SK-N-MC (cell line): Measurements from ENCODE around the gene COL6A3.

ENCODE experiments used
- DNase-seq: peaks from one replicate; pipeline ENCODE4 v3.0.0-alpha.2; 2011; ENCODE audit warnings: low read depth, low spot score
- H3K27ac ChIP-seq: fragments of 200-600 bp; sonication (generic); 2 replicates; pipeline ENCODE4 v1.5.1; 2016; ENCODE audit warnings: mixed run types
- H3K36me3 ChIP-seq: fragments of 200-600 bp; sonication (generic); 2 replicates; pipeline ENCODE4 v1.6.1; 2017; ENCODE audit warnings: antibody characterized with exemption, low read length, mixed read lengths; ENCODE audit not compliant: insufficient read depth
- H3K4me3 ChIP-seq: fragments of 200-600 bp; sonication (generic); 2 replicates; pipeline ENCODE4 v1.5.1; 2016
- H3K9ac ChIP-seq: fragments of 200-600 bp; sonication (generic); 2 replicates; pipeline ENCODE4 v1.8.0; 2017; ENCODE audit warnings: mixed run types, mixed read lengths; ENCODE audit not compliant: insufficient read length
- H3K9me3 ChIP-seq: fragments of 200-600 bp; sonication (generic); 2 replicates; pipeline ENCODE4 v1.6.1; 2017; ENCODE audit warnings: low read depth, mild to moderate bottlenecking, antibody characterized with exemption, low read length, moderate library complexity, mixed read lengths
- EZH2 ChIP-seq: fragments of 200-600 bp; sonication (generic); IDR thresholded peaks from one replicate; pipeline ENCODE4 v1.6.1; 2017; ENCODE audit warnings: antibody characterized with exemption
- FOXP2 ChIP-seq: optimal IDR thresholded peaks from 2 replicates; pipeline ENCODE3; 2011; ENCODE audit warnings: mild to moderate bottlenecking, moderate library complexity; ENCODE audit not compliant: insufficient read depth; ENCODE audit errors: extremely low read length, control extremely low read depth
- POLR2AphosphoS5 ChIP-seq: IDR thresholded peaks from 2 replicates; pipeline ENCODE4 v1.6.1; 2012; ENCODE audit warnings: mild to moderate bottlenecking, low read depth, low read length, borderline replicate concordance

The COL6A3 gene

DNA sequence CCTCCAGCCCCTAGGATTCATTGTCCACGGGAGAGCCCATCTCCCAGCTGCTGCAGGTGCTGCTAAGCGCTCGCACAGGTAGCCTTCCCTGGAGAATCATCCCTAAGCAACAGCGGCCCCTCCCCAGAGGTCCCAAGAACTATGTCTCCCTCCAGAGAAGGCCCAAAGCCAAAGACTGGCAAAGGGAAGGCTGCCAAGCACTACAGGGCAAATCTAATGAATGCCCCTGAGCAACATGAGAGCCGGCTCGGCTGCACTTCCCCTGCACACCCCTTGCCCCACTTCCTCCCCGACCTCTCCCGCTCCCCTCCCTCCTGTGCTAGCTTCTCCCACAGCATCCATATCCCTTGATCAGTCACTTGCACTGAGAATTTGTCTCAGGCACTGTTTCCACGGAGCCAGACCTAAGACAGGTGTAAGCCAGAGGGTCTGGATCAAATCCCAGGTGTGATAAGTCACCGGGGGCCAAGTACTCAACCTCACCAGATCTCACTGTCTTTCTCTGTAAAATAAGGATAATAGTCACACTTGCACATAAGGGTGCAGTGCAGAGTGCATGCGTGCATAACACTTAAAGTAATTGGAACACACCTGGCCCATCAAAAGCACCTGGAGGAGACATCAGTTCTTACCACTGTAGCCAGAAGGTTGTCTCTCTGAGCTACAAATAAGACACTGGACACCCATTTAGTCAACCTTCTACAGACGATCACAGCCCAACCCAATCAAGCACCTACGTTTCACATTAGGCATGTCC lies 20.1 kb upstream of the COL6A3 start:
- Histone ChIP-seq H3K9ac (no peak overlapping the region), H3K27ac (no peak overlapping the region)

DNA sequence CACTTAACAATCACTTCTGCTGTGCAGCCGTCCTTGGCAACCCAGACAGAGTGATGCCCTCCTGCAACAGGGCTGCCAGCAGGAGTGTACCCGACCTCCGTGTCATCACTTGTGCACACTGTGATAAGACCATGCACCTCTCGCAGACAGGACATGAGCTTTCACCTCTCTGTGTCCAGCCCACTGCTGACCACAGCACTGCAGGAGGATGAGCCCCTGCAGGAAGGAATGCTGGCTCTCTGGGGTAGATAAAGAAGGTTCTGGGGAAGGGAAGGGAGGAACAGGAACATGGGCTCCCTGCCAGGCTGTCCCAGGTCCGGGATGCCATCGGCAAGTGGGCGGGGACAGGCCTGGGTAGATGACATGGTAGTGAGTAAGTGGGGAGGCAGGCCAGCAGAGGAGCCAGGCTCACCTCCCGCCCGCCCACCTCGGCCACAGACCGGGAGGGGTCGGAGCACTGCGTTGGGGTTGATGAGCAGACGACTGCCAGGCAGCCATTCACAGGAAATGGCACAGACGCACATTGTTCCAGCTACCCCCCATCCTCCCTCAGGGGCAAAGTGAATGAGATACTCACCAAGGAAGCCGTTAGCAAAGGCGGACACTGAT lies 18.6 kb upstream of the COL6A3 start:
- Histone ChIP-seq H3K27ac (no peak overlapping the region), H3K9ac (no peak overlapping the region), H3K36me3 (no peaks in the 10 kb centered on the region), H3K4me3 (no peak overlapping the region), H3K9me3 (no peaks in the 10 kb centered on the region)
- DNase-seq, result no peak
- no peak for TF ChIP-seq POLR2AphosphoS5
- TF ChIP-seq FOXP2, result no peak
- no peak for TF ChIP-seq EZH2

More for the DNA sequence above, 20.1 kb upstream of the COL6A3 start:
- Histone ChIP-seq H3K4me3 (no peak overlapping the region), H3K36me3 (no peaks in the 10 kb centered on the region), H3K9me3 (no peaks in the 10 kb centered on the region)
- TF ChIP-seq FOXP2, result no peak
- TF ChIP-seq POLR2AphosphoS5, result no peak
- TF ChIP-seq EZH2, result no peak
- no peak for DNase-seq

DNA sequence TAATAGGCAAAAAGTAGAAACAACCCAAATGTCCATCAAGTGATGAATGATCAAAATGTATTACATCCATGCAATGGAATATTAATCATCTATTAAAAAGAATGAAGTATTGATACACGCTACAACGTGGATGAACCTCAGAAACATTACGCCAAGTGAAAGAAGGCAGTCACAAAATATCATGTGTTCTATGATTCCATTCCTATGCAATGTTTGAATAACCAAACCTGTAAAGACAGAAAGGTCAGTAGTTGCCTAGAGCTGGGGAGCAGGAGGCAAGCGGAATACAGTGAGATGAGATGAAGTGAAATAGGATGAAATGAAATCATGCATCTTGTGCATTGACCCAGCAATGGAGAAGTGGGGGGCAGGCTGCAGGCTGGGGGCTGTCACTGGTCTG lies 17.9 kb upstream of the COL6A3 start:
- no peak overlapping the region for H3K9ac ChIP-seq
- no peak for TF ChIP-seq POLR2AphosphoS5
- TF ChIP-seq FOXP2, result no peak
- TF ChIP-seq EZH2, result no peak
- H3K27ac ChIP-seq, result no peak overlapping the region
- DNase-seq, result no peak
- no peaks in the 10 kb centered on the region for H3K9me3 ChIP-seq
- no peak overlapping the region for H3K4me3 ChIP-seq
- H3K36me3 ChIP-seq, result no peaks in the 10 kb centered on the region

- no peak overlapping the region for H3K9ac ChIP-seq
- no peak overlapping the region for H3K4me3 ChIP-seq
- no peak for TF ChIP-seq FOXP2
- TF ChIP-seq EZH2, result no peak
- TF ChIP-seq POLR2AphosphoS5, result no peak
- DNase-seq, result no peak
- no peaks in the 10 kb centered on the region for H3K9me3 ChIP-seq
- H3K36me3 ChIP-seq, result no peaks in the 10 kb centered on the region
- no peak overlapping the region for H3K27ac ChIP-seq
Measured at GRCh38 chr2:237431372-237431771, 17.4 kb upstream of the COL6A3 start.

- no peak overlapping the region for H3K9ac ChIP-seq
- TF ChIP-seq EZH2 (no peak), POLR2AphosphoS5 (no peak), FOXP2 (no peak)
- H3K27ac ChIP-seq, result no peak overlapping the region
Measured at GRCh38 chr2:237430861-237431260, 16.9 kb upstream of the COL6A3 start.

GRCh38 chr2:237429753-237430152 lies 15.8 kb upstream of the COL6A3 start:
- H3K9ac ChIP-seq, result no peak overlapping the region
- no peaks in the 10 kb centered on the region for H3K36me3 ChIP-seq
- no peak overlapping the region for H3K27ac ChIP-seq
- TF ChIP-seq POLR2AphosphoS5 (no peak), FOXP2 (no peak), EZH2 (no peak)
- no peak overlapping the region for H3K4me3 ChIP-seq
- no peaks in the 10 kb centered on the region for H3K9me3 ChIP-seq
- DNase-seq, result no peak

More at GRCh38 chr2:237430861-237431260, 16.9 kb upstream of the COL6A3 start:
- DNase-seq, result no peak
- Histone ChIP-seq H3K4me3 (no peak overlapping the region), H3K36me3 (no peaks in the 10 kb centered on the region), H3K9me3 (no peaks in the 10 kb centered on the region)

DNA sequence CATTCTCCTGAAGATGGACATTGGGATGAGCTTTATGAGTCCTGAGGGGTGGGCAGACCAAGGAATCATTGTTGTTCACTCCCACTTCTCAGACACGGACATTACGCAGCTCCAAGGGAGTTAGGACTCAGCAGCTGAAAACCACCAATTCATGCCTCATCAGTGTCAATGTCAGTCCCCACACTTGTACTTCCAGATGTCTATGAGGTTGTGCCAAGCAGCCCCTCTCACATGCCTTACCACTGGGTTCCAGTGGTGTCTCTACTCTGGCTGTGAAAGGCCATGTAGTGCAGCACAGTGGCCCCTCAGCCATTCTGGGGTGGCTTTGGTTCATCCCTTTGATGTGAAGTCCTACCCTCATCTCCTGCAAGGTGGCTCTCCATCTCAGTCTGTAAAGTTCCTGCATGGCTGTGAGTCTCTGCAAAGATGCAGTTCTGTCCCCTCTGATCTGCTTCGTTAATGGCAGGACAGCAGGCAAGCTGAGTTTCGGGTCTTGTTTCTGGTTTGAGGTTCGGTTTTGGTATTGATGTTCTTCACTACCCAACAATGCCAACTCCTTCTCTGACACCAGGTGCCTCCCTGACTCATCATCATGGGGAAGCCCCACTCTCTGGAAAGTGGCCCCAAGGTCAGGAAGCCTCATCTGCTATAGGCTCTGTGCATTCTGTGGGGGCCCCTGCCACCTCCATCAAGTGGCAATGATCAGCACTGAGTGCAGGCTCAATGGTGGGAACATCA lies 14.0 kb upstream of the COL6A3 start:
- H3K9me3 ChIP-seq, result no peaks in the 10 kb centered on the region
- TF ChIP-seq EZH2 (no peak), FOXP2 (no peak), POLR2AphosphoS5 (no peak)
- no peak overlapping the region for H3K4me3 ChIP-seq
- no peak for DNase-seq
- no peak overlapping the region for H3K27ac ChIP-seq
- H3K36me3 ChIP-seq, result no peaks in the 10 kb centered on the region
- no peak overlapping the region for H3K9ac ChIP-seq

- no peak for DNase-seq
- H3K27ac ChIP-seq, result no peak overlapping the region
- TF ChIP-seq POLR2AphosphoS5, result no peak
- TF ChIP-seq FOXP2, result no peak
- TF ChIP-seq EZH2, result no peak
- no peak overlapping the region for H3K9ac ChIP-seq
- H3K36me3 ChIP-seq, result no peaks in the 10 kb centered on the region
- no peaks in the 10 kb centered on the region for H3K9me3 ChIP-seq
- no peak overlapping the region for H3K4me3 ChIP-seq
Measured at GRCh38 chr2:237426517-237426916, 12.6 kb upstream of the COL6A3 start.
